H9 (cell line): Measurements from ENCODE around the gene KDM3A. TPM values are rescaled to one million over a fixed set of nuclear protein-coding genes. Genes with fewer than 3 reads are reported as not detected.

Experiments
- DNase-seq: peaks from one replicate; pipeline ENCODE4 v3.0.0-alpha.2; 2017
- H2AFZ ChIP-seq: one replicate; pipeline ENCODE4 v1.6.1; 2013; ENCODE audit warnings: mild to moderate bottlenecking, low read length, control low read depth, moderate library complexity
- H2AK5ac ChIP-seq: 2 replicates; pipeline ENCODE4 v1.6.1; 2013; ENCODE audit warnings: low read length, control low read depth, mixed read lengths; ENCODE audit not compliant: insufficient read length
- H2BK120ac ChIP-seq: one replicate; pipeline ENCODE4 v1.6.1; 2013; ENCODE audit warnings: low read depth, mild to moderate bottlenecking, low read length, control low read depth, inconsistent platforms; ENCODE audit not compliant: poor library complexity, severe bottlenecking
- H2BK12ac ChIP-seq: 2 replicates; pipeline ENCODE4 v1.6.1; 2013; ENCODE audit warnings: low read length, control low read depth, mixed read lengths, low read depth; ENCODE audit not compliant: insufficient read length
- H2BK15ac ChIP-seq: 2 replicates; pipeline ENCODE4 v1.6.1; 2013; ENCODE audit warnings: low read depth, low read length, control low read depth
- H2BK20ac ChIP-seq: one replicate; pipeline ENCODE4 v1.6.1; 2013; ENCODE audit warnings: low read depth, mild to moderate bottlenecking, low read length, control low read depth, inconsistent platforms; ENCODE audit not compliant: poor library complexity, severe bottlenecking
- H2BK5ac ChIP-seq: 2 replicates; pipeline ENCODE4 v1.6.1; 2013; ENCODE audit warnings: low read length, control low read depth, mixed read lengths; ENCODE audit not compliant: insufficient read length
- H3K14ac ChIP-seq: 2 replicates; pipeline ENCODE4 v1.6.1; 2013; ENCODE audit warnings: low read length, control low read depth; ENCODE audit not compliant: insufficient read depth
- H3K18ac ChIP-seq: 2 replicates; pipeline ENCODE4 v1.6.1; 2013; ENCODE audit warnings: low read depth, mild to moderate bottlenecking, mixed read lengths, low read length, control low read depth; ENCODE audit not compliant: insufficient read length
- H3K23ac ChIP-seq: 2 replicates; pipeline ENCODE4 v1.6.1; 2013; ENCODE audit warnings: low read length, control low read depth, mixed read lengths, low read depth; ENCODE audit not compliant: insufficient read length
- H3K23me2 ChIP-seq: 2 replicates; pipeline ENCODE4 v1.6.1; 2013; ENCODE audit warnings: low read depth, mild to moderate bottlenecking, mixed read lengths, low read length, control low read depth; ENCODE audit not compliant: insufficient read length, poor library complexity, severe bottlenecking
- H3K27ac ChIP-seq: 2 replicates; pipeline ENCODE4 v1.5.1; 2013; ENCODE audit warnings: low read length, control low read depth, mixed read lengths, low read depth; ENCODE audit not compliant: insufficient read length
- H3K27me3 ChIP-seq: 2 replicates; pipeline ENCODE4 v1.6.1; 2013; ENCODE audit warnings: low read length, control low read depth, inconsistent platforms; ENCODE audit not compliant: insufficient read depth
- H3K4ac ChIP-seq: 2 replicates; pipeline ENCODE4 v1.6.1; 2013; ENCODE audit warnings: low read depth, mild to moderate bottlenecking, control low read depth, inconsistent platforms, low read length, moderate library complexity
- H3K4me1 ChIP-seq: 2 replicates; pipeline ENCODE4 v1.6.1; 2013; ENCODE audit warnings: low read length, control low read depth, inconsistent platforms; ENCODE audit not compliant: insufficient read depth
- H3K4me2 ChIP-seq: 2 replicates; pipeline ENCODE4 v1.6.1; 2013; ENCODE audit warnings: low read length, control low read depth, mixed read lengths; ENCODE audit not compliant: insufficient read length, insufficient read depth
- H3K56ac ChIP-seq: 2 replicates; pipeline ENCODE4 v1.6.1; 2013; ENCODE audit warnings: low read depth, mild to moderate bottlenecking, mixed read lengths, low read length, control low read depth; ENCODE audit not compliant: insufficient read length
- H3K79me1 ChIP-seq: 2 replicates; pipeline ENCODE4 v1.6.1; 2013; ENCODE audit warnings: low read depth, mild to moderate bottlenecking, moderate library complexity, low read length, control low read depth, inconsistent platforms; ENCODE audit not compliant: insufficient read depth, poor library complexity, severe bottlenecking
- H3K79me2 ChIP-seq: 2 replicates; pipeline ENCODE4 v1.6.1; 2013; ENCODE audit warnings: low read length, control low read depth, inconsistent platforms; ENCODE audit not compliant: insufficient read depth
- H3K9ac ChIP-seq: 2 replicates; pipeline ENCODE4 v1.6.1; 2013; ENCODE audit warnings: low read length, control low read depth, mixed read lengths; ENCODE audit not compliant: insufficient read length; ENCODE audit errors: extremely low read depth
- H3K9me3 ChIP-seq: one replicate; pipeline ENCODE4 v1.6.1; 2013; ENCODE audit warnings: low read depth, low read length, inconsistent platforms; ENCODE audit not compliant: control insufficient read depth
- H3T11ph ChIP-seq: one replicate; pipeline ENCODE4 v1.6.1; 2013; ENCODE audit warnings: mild to moderate bottlenecking, low read length, control low read depth, inconsistent platforms
- H4K20me1 ChIP-seq: one replicate; pipeline ENCODE4 v1.6.1; 2013; ENCODE audit not compliant: control insufficient read depth, insufficient read length, insufficient read depth
- H4K5ac ChIP-seq: 2 replicates; pipeline ENCODE4 v1.6.1; 2013; ENCODE audit warnings: low read depth, mild to moderate bottlenecking, mixed read lengths, low read length, control low read depth; ENCODE audit not compliant: insufficient read length
- H4K8ac ChIP-seq: replicated peaks from 2 replicates; pipeline ENCODE4 v1.6.1; 2013; ENCODE audit warnings: low read length, control low read depth, mixed read lengths, low read depth; ENCODE audit not compliant: insufficient read length
- H4K91ac ChIP-seq: 2 replicates; pipeline ENCODE4 v1.6.1; 2013; ENCODE audit warnings: low read depth, mild to moderate bottlenecking, moderate library complexity, mixed read lengths, low read length, control low read depth; ENCODE audit not compliant: insufficient read length
- H3K27ac Mint-ChIP-seq, 3 experiments: 2 replicates in 2 of 3; 3 replicates in 1 of 3; pipeline ENCODE4 v1.8.0; 2020 to 2021; ENCODE audit warnings: mixed read lengths in 3 of 3, mild to moderate bottlenecking in 1 of 3, moderate library complexity in 1 of 3
- H3K27me3 Mint-ChIP-seq: 2 replicates; pipeline ENCODE4 v1.8.0; 2021; ENCODE audit warnings: low read depth, mild to moderate bottlenecking, moderate library complexity, mixed read lengths
- H3K36me3 Mint-ChIP-seq, 3 experiments: 2 replicates in 2 of 3; 3 replicates in 1 of 3; pipeline ENCODE4 v1.8.0; 2020 to 2021; ENCODE audit warnings: low read depth in 3 of 3, mixed read lengths in 3 of 3; ENCODE audit not compliant: insufficient read depth in 1 of 3
- H3K4me1 Mint-ChIP-seq, 2 experiments: 2 replicates each; pipeline ENCODE4 v1.8.0; 2020; ENCODE audit warnings: mixed read lengths in 2 of 2
- H3K4me3 Mint-ChIP-seq, 2 experiments: 2 replicates in 1 of 2; 3 replicates in 1 of 2; pipeline ENCODE4 v1.8.0; 2020 to 2021; ENCODE audit warnings: mild to moderate bottlenecking in 2 of 2, mixed read lengths in 2 of 2, moderate library complexity in 1 of 2
- H3K9me3 Mint-ChIP-seq, 2 experiments: 2 replicates in 1 of 2; 3 replicates in 1 of 2; pipeline ENCODE4 v1.8.0; 2020; ENCODE audit warnings: mild to moderate bottlenecking in 2 of 2, mixed read lengths in 2 of 2, moderate library complexity in 1 of 2
- WGBS: extraction: QIAGEN DNeasy Blood & Tissue Kit; methylation state at CpG from one replicate; pipeline ENCODE4 v1.1.7; 2013; ENCODE audit warnings: missing lambda C conversion rate, low lambda C conversion rate, mixed read lengths; ENCODE audit not compliant: insufficient read length; ENCODE audit errors: extremely low coverage; 5-methylcytosine and 5-hydroxymethylcytosine counted together
- total RNA-seq: library from RNA; stranded (reverse); gene quantifications from 2 replicates; pipeline ENCODE4 v1.2.1, GENCODE V29; 2021
- TF ChIP-seq, protein P1 (sequence below): fragments of 200-600 bp; sonication (generic); conservative IDR thresholded peaks from 3 replicates; pipeline ENCODE4 v1.8.0; 2021; ENCODE audit warnings: antibody characterized with exemption, mild to moderate bottlenecking

Gene KDM3A
- total RNA-seq, 1 experiment from 2014 or later = 28.1 TPM

DNA sequence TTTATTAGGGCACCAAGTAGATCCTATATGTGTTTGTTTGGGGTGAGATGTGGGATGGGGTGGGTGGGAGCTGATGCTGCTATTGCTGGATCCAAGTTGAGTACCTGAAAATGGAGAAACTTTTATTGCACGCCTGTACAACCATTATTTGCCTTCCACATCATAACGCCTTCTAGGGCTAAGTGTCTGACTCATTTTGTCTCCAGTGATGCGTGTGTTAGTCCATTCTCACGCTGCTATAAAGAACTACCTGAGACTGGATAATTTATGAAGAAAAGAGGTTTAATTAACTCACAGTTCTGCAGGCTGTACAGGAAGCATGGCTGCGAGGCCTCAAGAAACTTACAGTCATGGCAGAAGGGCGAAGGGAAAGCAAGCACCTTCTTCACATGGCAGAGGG lies 58.2 kb downstream of the KDM3A start:
- H3K79me1 ChIP-seq = no peaks in the 10 kb centered on the region
- no peak overlapping the region for H3K9ac ChIP-seq
- H2AK5ac ChIP-seq = no peak overlapping the region
- H3K23me2 ChIP-seq = no peaks in the 10 kb centered on the region
- no peak overlapping the region for H2BK120ac ChIP-seq
- peaks cover 38 to 53% of the 10 kb centered on the region in 2 experiments for H3K9me3 Mint-ChIP-seq
- H2BK12ac ChIP-seq = no peak overlapping the region
- no peak overlapping the region for H2BK5ac ChIP-seq
- peaks cover 2% of the 10 kb centered on the region; the same call in 1 of the 2 replicates for H3K27me3 Mint-ChIP-seq
- WGBS = no CpG with 5 or more reads among the region's 6 CpGs
- H4K8ac ChIP-seq = no peak overlapping the region
- H4K91ac ChIP-seq = no peak overlapping the region
- no peak overlapping the region for H3K18ac ChIP-seq
- H3K9me3 ChIP-seq = peaks cover 17% of the 10 kb centered on the region
- H3K27me3 ChIP-seq = no peaks in the 10 kb centered on the region
- H3K23ac ChIP-seq = no peak overlapping the region
- no peaks in the 10 kb centered on the region for H3K79me2 ChIP-seq
- no peak overlapping the region for H2BK15ac ChIP-seq
- no peak overlapping the region for H3K14ac ChIP-seq
- H4K5ac ChIP-seq = no peak overlapping the region
- no peak overlapping the region for H3K56ac ChIP-seq
- peaks cover 79 to 97% (median 85%) of the 10 kb centered on the region in 3 experiments for H3K36me3 Mint-ChIP-seq
- H3K4me3 Mint-ChIP-seq = no peak overlapping the region
- no peak overlapping the region for H3K4me2 ChIP-seq
- no peak overlapping the region for H2BK20ac ChIP-seq
- H3K27ac Mint-ChIP-seq = no peak overlapping the region
- no peak overlapping the region for H2AFZ ChIP-seq
- H3K4me1 ChIP-seq = no peaks in the 10 kb centered on the region
- TF ChIP-seq, protein P1, sequence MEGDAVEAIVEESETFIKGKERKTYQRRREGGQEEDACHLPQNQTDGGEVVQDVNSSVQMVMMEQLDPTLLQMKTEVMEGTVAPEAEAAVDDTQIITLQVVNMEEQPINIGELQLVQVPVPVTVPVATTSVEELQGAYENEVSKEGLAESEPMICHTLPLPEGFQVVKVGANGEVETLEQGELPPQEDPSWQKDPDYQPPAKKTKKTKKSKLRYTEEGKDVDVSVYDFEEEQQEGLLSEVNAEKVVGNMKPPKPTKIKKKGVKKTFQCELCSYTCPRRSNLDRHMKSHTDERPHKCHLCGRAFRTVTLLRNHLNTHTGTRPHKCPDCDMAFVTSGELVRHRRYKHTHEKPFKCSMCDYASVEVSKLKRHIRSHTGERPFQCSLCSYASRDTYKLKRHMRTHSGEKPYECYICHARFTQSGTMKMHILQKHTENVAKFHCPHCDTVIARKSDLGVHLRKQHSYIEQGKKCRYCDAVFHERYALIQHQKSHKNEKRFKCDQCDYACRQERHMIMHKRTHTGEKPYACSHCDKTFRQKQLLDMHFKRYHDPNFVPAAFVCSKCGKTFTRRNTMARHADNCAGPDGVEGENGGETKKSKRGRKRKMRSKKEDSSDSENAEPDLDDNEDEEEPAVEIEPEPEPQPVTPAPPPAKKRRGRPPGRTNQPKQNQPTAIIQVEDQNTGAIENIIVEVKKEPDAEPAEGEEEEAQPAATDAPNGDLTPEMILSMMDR = no peak
- no peak overlapping the region for H3K4ac ChIP-seq
- no peaks in the 10 kb centered on the region; a peak in 1 of 4 replicates for H3K4me1 Mint-ChIP-seq
- no peak overlapping the region for H3T11ph ChIP-seq
- H3K27ac ChIP-seq = no peak overlapping the region
- no peak for DNase-seq
- no peaks in the 10 kb centered on the region for H4K20me1 ChIP-seq
